A673 (cell line): ENCODE data around the gene FGD6. TPM values are rescaled to one million over a fixed set of nuclear protein-coding genes. Genes with fewer than 3 reads are reported as not detected.

Experiments
- BruUV-seq: library from RNA; stranded (reverse); fragments of 400-500 nt; replicated peaks from 2 replicates; lab custom pipeline; 2021; lab: Mats Ljungman, UMichigan
- CTCF ChIA-PET: fragments of 300-600 bp; sonication (Branson Sonifier 250); formaldehyde crosslinking; loops from one replicate; lab custom pipeline; 2022; ENCODE audit warnings: antibody characterized with exemption; lab: Charles Lee
- POLR2A ChIA-PET: fragments of 300-600 bp; sonication (Branson Sonifier 250); formaldehyde crosslinking; loops from one replicate; lab custom pipeline; 2022; ENCODE audit warnings: antibody characterized with exemption; ENCODE audit not compliant: low non-redundant PET; lab: Charles Lee
- DNase-seq: peaks from one replicate; pipeline ENCODE4 v3.0.0-alpha.2; 2015; ENCODE audit warnings: low spot score
- H3K27ac ChIP-seq: fragments of 200-600 bp; sonication (generic); 2 replicates; pipeline ENCODE4 v1.5.1; 2016; ENCODE audit warnings: mixed run types, low read depth, mild to moderate bottlenecking, mixed read lengths, antibody characterized with exemption, low read length; ENCODE audit not compliant: poor library complexity, severe bottlenecking
- H3K27me3 ChIP-seq: fragments of 200-600 bp; sonication (generic); replicated peaks from 2 replicates; pipeline ENCODE4 v1.6.1; 2017; ENCODE audit warnings: mixed run types, low read depth, mild to moderate bottlenecking, mixed read lengths, antibody characterized with exemption, low read length; ENCODE audit not compliant: insufficient read depth, poor library complexity
- H3K36me3 ChIP-seq: fragments of 200-600 bp; sonication (generic); 2 replicates; pipeline ENCODE4 v1.6.1; 2016; ENCODE audit warnings: mixed run types, mild to moderate bottlenecking, mixed read lengths, antibody characterized with exemption, low read length; ENCODE audit not compliant: insufficient read depth, poor library complexity, severe bottlenecking
- H3K4me1 ChIP-seq: fragments of 200-600 bp; sonication (generic); 2 replicates; pipeline ENCODE4 v1.6.1; 2017; ENCODE audit warnings: mixed run types, mild to moderate bottlenecking, mixed read lengths, antibody characterized with exemption, low read length; ENCODE audit not compliant: insufficient read depth, poor library complexity, severe bottlenecking
- H3K4me3 ChIP-seq: fragments of 200-600 bp; sonication (generic); 2 replicates; pipeline ENCODE4 v1.5.1; 2016; ENCODE audit warnings: low read depth, mixed run types, mild to moderate bottlenecking, mixed read lengths, low read length; ENCODE audit not compliant: poor library complexity, severe bottlenecking
- H3K9me3 ChIP-seq: fragments of 200-600 bp; sonication (generic); 2 replicates; pipeline ENCODE4 v1.6.1; 2016; ENCODE audit warnings: mixed run types, low read depth, mild to moderate bottlenecking, mixed read lengths, antibody characterized with exemption, low read length; ENCODE audit not compliant: poor library complexity, severe bottlenecking
- CTCF ChIP-seq: fragments of 300-800, 200-600 bp; sonication (generic); conservative IDR thresholded peaks from 2 replicates; pipeline ENCODE4 v1.5.1; 2017; ENCODE audit warnings: low read depth, mild to moderate bottlenecking, antibody characterized with exemption, low read length, moderate library complexity, mixed read lengths
- EZH2 ChIP-seq: fragments of 200-600 bp; sonication (generic); IDR thresholded peaks from 2 replicates; pipeline ENCODE4 v1.6.1; 2017; ENCODE audit warnings: borderline replicate concordance, low read depth, mild to moderate bottlenecking, mixed read lengths, antibody characterized with exemption, low read length; ENCODE audit not compliant: poor library complexity, severe bottlenecking
- intact Hi-C: fragments of 100-400 bp; cut with micrococcal nuclease; formaldehyde crosslinking; loops from one replicate; pipeline ENCODE4 v1.10.0; 2022; ENCODE audit not compliant: unreplicated experiment
- total RNA-seq: library from RNA; stranded (reverse); gene quantifications from 2 replicates; pipeline ENCODE4 v1.2.3, GENCODE V29; 2021

Gene FGD6
- total RNA-seq, 1 experiment from 2014 or later = 11.7 TPM

DNA sequence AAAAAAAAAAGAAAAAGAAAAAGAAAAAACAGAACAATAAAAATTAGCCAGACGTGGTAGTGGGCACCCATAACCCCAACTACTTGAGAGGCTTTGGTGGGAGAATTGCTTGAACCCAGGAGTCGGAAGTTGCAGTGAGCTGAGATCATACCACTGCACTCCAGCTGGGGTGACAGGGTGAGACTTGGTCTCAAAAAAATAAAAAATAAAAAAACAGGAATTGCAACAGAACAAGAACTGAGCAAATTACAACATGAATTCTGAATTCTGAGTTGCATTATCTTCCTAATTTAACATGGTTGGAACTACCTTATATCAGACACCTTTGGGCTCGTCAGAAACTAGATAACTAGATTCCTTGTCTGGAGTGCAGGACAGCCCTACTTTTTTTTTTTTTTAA lies 90.5 kb downstream of the FGD6 start:
- no peak for TF ChIP-seq CTCF
- no peak for TF ChIP-seq EZH2
- POLR2A ChIA-PET = no interaction called here
- Histone ChIP-seq H3K4me1 (peaks cover 7% of the 10 kb centered on the region), H3K9me3 (no peaks in the 10 kb centered on the region), H3K27me3 (no peaks in the 10 kb centered on the region), H3K27ac (no peak overlapping the region), H3K4me3 (no peak overlapping the region), H3K36me3 (no peaks in the 10 kb centered on the region)
- CTCF ChIA-PET = no interaction called here
- no TSS peak for BruUV-seq
- intact Hi-C loops = no loop called here
- DNase-seq = no peak

- peaks cover 7% of the 10 kb centered on the region for H3K4me1 ChIP-seq
- H3K9me3 ChIP-seq = no peaks in the 10 kb centered on the region
- no peak overlapping the region for H3K27ac ChIP-seq
- CTCF ChIA-PET = no interaction called here
- no peaks in the 10 kb centered on the region for H3K27me3 ChIP-seq
- H3K36me3 ChIP-seq = no peaks in the 10 kb centered on the region
- no peak overlapping the region for H3K4me3 ChIP-seq
- intact Hi-C loops = no loop called here
- BruUV-seq = no TSS peak
- POLR2A ChIA-PET = no interaction called here
- no peak for DNase-seq
- TF ChIP-seq EZH2 (no peak), CTCF (no peak)
Observed at GRCh38 chr12:95126076-95126475, 91.2 kb downstream of the FGD6 start.

GRCh38 chr12:95124106-95124505 lies 93.2 kb downstream of the FGD6 start:
- TF ChIP-seq CTCF = no peak
- no peak for TF ChIP-seq EZH2
- no peaks in the 10 kb centered on the region for H3K27me3 ChIP-seq
- no peak overlapping the region for H3K4me3 ChIP-seq
- intact Hi-C loops = no loop called here
- POLR2A ChIA-PET = no interaction called here
- BruUV-seq = no TSS peak
- CTCF ChIA-PET = no interaction called here
- no peaks in the 10 kb centered on the region for H3K9me3 ChIP-seq
- H3K36me3 ChIP-seq = no peaks in the 10 kb centered on the region
- DNase-seq = no peak
- no peak overlapping the region for H3K27ac ChIP-seq
- no peaks in the 10 kb centered on the region for H3K4me1 ChIP-seq
